GM19328 (cell line): ENCODE measurements around the gene SFMBT1.

ENCODE experiments used
- ATAC-seq: cut with Tn5 transposase; IDR thresholded peaks from one replicate; pipeline ENCODE4 v1.9.1; 2021; ENCODE audit warnings: mild to moderate bottlenecking, moderate library complexity; ENCODE audit not compliant: unreplicated experiment

The SFMBT1 gene

GRCh38 chr3:52857864-52858263, 188.0 kb downstream of the SFMBT1 start:
- ATAC-seq: no peak

DNA sequence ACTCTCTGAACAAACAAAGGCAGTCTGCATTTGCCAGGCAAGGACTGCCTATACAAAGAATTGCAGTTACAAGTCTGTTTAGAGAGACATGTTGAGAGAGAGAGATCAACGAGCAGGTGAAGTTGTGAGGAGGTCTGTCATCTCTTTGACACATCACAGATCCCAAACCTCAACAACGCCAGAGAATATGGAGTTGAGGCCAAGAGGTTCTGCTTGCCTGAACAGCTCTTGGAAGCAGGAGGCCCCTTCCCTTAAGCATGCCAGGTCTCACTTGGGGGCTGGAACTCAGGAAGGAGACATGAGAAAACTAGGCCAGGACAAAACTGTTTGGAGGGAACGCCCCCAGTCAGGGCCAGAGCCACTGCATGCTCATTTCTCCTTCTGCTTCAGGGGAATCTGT, 188.7 kb downstream of the SFMBT1 start:
- ATAC-seq: no peak

- no peak for ATAC-seq
Measured at GRCh38 chr3:52856666-52857065, 189.2 kb downstream of the SFMBT1 start.

DNA sequence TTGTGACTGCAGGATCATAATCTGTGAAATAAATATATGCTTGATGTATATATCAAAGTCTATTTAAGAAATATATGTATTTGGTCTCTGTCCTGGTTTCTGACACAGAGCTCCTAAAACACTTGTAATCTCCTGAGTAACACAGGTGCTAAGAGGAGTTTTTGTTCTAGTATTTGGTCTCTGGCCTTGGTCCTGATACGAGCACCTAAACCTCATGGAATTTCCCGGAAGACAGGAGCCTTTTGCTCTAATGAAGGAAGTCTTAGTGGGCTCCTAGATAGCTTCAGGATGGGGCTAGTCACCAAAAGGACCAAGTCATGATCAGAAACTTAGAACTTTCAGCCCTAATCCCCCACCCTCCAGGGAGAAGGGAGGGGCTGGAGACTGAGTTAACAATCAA, 191.9 kb downstream of the SFMBT1 start:
- ATAC-seq: no peak
